K562 (cell line): ENCODE measurements around the gene CCL22. TPM values are rescaled to one million over a fixed set of nuclear protein-coding genes. Genes with fewer than 3 reads are reported as not detected.

Experiments used
- ATAC-seq: fragments of 200-7000 bp; cut with Tn5 transposase; 3 replicates; pipeline ENCODE4 v1.9.1; 2020; ENCODE audit warnings: moderate library complexity
- BruUV-seq: library from RNA; stranded (reverse); fragments of 400-500 nt; replicated peaks from 2 replicates; lab custom pipeline; 2021; lab: Mats Ljungman, UMichigan
- CTCF ChIA-PET: fragments of 300-600 bp; formaldehyde crosslinking; extraction: SDS; loops from one replicate; lab custom pipeline; 2021; ENCODE audit warnings: low intra/inter-chr PET ratio; lab: Yijun Ruan, JAX
- POLR2A ChIA-PET: fragments of 300-600, 350-650 bp; sonication (Branson Sonifier 250); formaldehyde crosslinking; extraction: SDS; loops from one replicate; lab custom pipeline; 2021; ENCODE audit warnings: antibody characterized with exemption, inconsistent platforms; lab: Yijun Ruan, JAX
- DNase-seq, 4 experiments: peaks; one replicate each; pipeline versions ENCODE4 v3.0.0 to v3.0.0-alpha.2; 2011 to 2018; ENCODE audit warnings: low spot score in 3 of 4, mixed read lengths in 3 of 4; ENCODE audit errors: extremely low read depth in 1 of 4
- FAIRE-seq: peaks from 2 replicates; lab custom pipeline; 2011; peaks lifted over from hg19 to GRCh38; lab: Jason Lieb, UNC
- H2AFZ ChIP-seq: 2 replicates; pipeline ENCODE4 v1.6.0; 2011; ENCODE audit warnings: low read depth, low read length, control low read depth, inconsistent platforms
- H3K27ac ChIP-seq: fragments of 200-600 bp; 3 replicates; pipeline ENCODE4 v1.8.0; 2011; ENCODE audit warnings: low read depth, mild to moderate bottlenecking, control low read depth, inconsistent platforms, low read length, moderate library complexity, mixed read lengths; ENCODE audit errors: extremely low read depth
- H3K27me3 ChIP-seq, 2 experiments: fragments of 300-600 bp in 1 of 2; 2 replicates in 1 of 2; 3 replicates in 1 of 2; pipeline versions ENCODE4 v1.6.0 to v1.8.0; 2011; ENCODE audit warnings: inconsistent platforms in 2 of 2, low read length in 2 of 2, mild to moderate bottlenecking in 1 of 2, mixed read lengths in 1 of 2, moderate library complexity in 1 of 2; ENCODE audit not compliant: control insufficient read depth in 2 of 2, insufficient read depth in 2 of 2
- H3K36me3 ChIP-seq: fragments of 300-600 bp; 3 replicates; pipeline ENCODE4 v1.8.0; 2011; ENCODE audit warnings: mild to moderate bottlenecking, low read length, inconsistent platforms; ENCODE audit not compliant: control insufficient read depth, insufficient read depth
- H3K4me1 ChIP-seq, 2 experiments: fragments of 200-600 bp in 1 of 2; replicated peaks in 1 of 2; 2 replicates in 1 of 2; 3 replicates in 1 of 2; pipeline versions ENCODE4 v1.5.1 to v1.8.0; 2011; ENCODE audit warnings: inconsistent platforms in 2 of 2, low read length in 2 of 2, mild to moderate bottlenecking in 1 of 2, mixed read lengths in 1 of 2, moderate library complexity in 1 of 2; ENCODE audit not compliant: control insufficient read depth in 2 of 2, insufficient read depth in 2 of 2
- H3K4me2 ChIP-seq: 2 replicates; pipeline ENCODE4 v1.6.1; 2011; ENCODE audit warnings: low read length, control low read depth, inconsistent platforms, mixed read lengths; ENCODE audit not compliant: insufficient read depth
- H3K4me3 ChIP-seq: fragments of 200-600 bp; sonication (generic), shearing (Covaris generic); 2 replicates; pipeline ENCODE4 v1.5.1; 2016; ENCODE audit warnings: control low read depth, inconsistent platforms
- H3K79me2 ChIP-seq: fragments of 200-600 bp; 3 replicates; pipeline ENCODE4 v1.8.0; 2011; ENCODE audit warnings: low read length, inconsistent platforms; ENCODE audit not compliant: control insufficient read depth, insufficient read depth
- H3K9ac ChIP-seq, 2 experiments: 2 replicates each; pipeline versions ENCODE4 v1.6.0 to v1.6.1; 2011; ENCODE audit warnings: low read depth in 2 of 2, low read length in 2 of 2, control low read depth in 1 of 2, inconsistent platforms in 1 of 2, mild to moderate bottlenecking in 1 of 2, mixed read lengths in 1 of 2; ENCODE audit not compliant: insufficient read depth in 1 of 2
- H3K9me1 ChIP-seq: one replicate; pipeline ENCODE4 v1.6.0; 2011; ENCODE audit warnings: inconsistent platforms, mild to moderate bottlenecking, low read length, moderate library complexity; ENCODE audit not compliant: control insufficient read depth, insufficient read depth
- H3K9me3 ChIP-seq: replicated peaks from 2 replicates; pipeline ENCODE4 v1.5.1; 2011; ENCODE audit warnings: low read depth, low read length, inconsistent platforms; ENCODE audit not compliant: control insufficient read depth, insufficient read depth
- H4K20me1 ChIP-seq: replicated peaks from 2 replicates; pipeline ENCODE4 v1.6.1; 2011; ENCODE audit warnings: low read length, inconsistent platforms, mixed read lengths; ENCODE audit not compliant: control insufficient read depth, insufficient read depth
- ELF1 ChIP-seq: fragments of 200-800 bp; sonication (Bioruptor generic); IDR thresholded peaks from 2 replicates; pipeline ENCODE4 v1.6.1; 2016; ENCODE audit warnings: missing genetic modification characterization, missing compliant biosample characterization
- HMBOX1 ChIP-seq: sonication (generic); IDR thresholded peaks from 2 replicates; pipeline ENCODE4 v1.6.1; 2016
- KDM5B ChIP-seq: fragments of 200-600 bp; sonication (generic); IDR thresholded peaks from 2 replicates; pipeline ENCODE4 v1.6.1; 2012; ENCODE audit warnings: low read depth, mild to moderate bottlenecking, moderate library complexity, low read length, control low read depth, inconsistent platforms; ENCODE audit not compliant: insufficient replicate concordance
- PCBP1 ChIP-seq: fragments of 200-400 bp; formaldehyde crosslinking; IDR thresholded peaks from 2 replicates; pipeline ENCODE4 v1.6.1; 2018; ENCODE audit warnings: mild to moderate bottlenecking, low read depth, low read length; ENCODE audit not compliant: poor library complexity, severe bottlenecking
- STAG1 ChIP-seq: sonication (generic); formaldehyde crosslinking; IDR thresholded peaks from 2 replicates; pipeline ENCODE4 v1.5.0; 2020; ENCODE audit warnings: missing genetic modification reagents, borderline replicate concordance
- TRIM24 ChIP-seq, 2 experiments: fragments of 450-650 bp; IDR thresholded peaks; 2 replicates each; pipeline ENCODE4 v1.6.1; 2016
- ZFP36 ChIP-seq: fragments of 150-350 bp; IDR thresholded peaks from 2 replicates; pipeline ENCODE4 v1.6.1; 2018; ENCODE audit warnings: low read length, low read depth; ENCODE audit not compliant: partially characterized antibody
- ZNF165 ChIP-seq: fragments of 250-450 bp; sonication (Bioruptor Pico); IDR thresholded peaks from 2 replicates; pipeline ENCODE4 v1.4.0; 2020; ENCODE audit warnings: borderline replicate concordance
- WGBS: fragments of 100-300 bp; shearing (Covaris generic); methylation state at CpG from one replicate; pipeline ENCODE4 v1.1.6; 2016; ENCODE audit warnings: low coverage, mixed read lengths; ENCODE audit not compliant: insufficient coverage; ENCODE audit errors: missing lambda C conversion rate; 5-methylcytosine and 5-hydroxymethylcytosine counted together
- in situ Hi-C: fragments of 300-500 bp; cut with MboI; formaldehyde crosslinking; loops from 4 replicates; pipeline ENCODE4 v1.15.0; 2018; ENCODE audit warnings: inconsistent platforms, mixed read lengths
- intact Hi-C: fragments of 100-400 bp; cut with micrococcal nuclease; formaldehyde crosslinking; loops from 2 replicates; pipeline ENCODE4 v1.14.2; 2022
- polyA plus RNA-seq, 8 experiments: library from polyadenylated mRNA; depleted of rRNA in 4 of 8; stranded (reverse) in 5 of 8; unstranded in 3 of 8; fragments of >200 nt; fragmentation: Nextera tagmentation in 2 of 8; fragmentation: Illumina TruSeq in 1 of 8; extraction: Ambion mirVana in 2 of 8; extraction: Trizol in 1 of 8; gene quantifications; 2 replicates each; pipeline versions ENCODE4 v1.2.1 to v1.2.3, GENCODE V29; 2011 to 2014; ENCODE audit warnings: inconsistent platforms in 1 of 8, missing spikeins in 1 of 8
- total RNA-seq, 7 experiments: library from RNA; depleted of rRNA in 6 of 7; stranded (reverse); fragments of >200 nt in 6 of 7; fragmentation: Illumina TruSeq in 2 of 7; extraction: Trizol in 2 of 7; gene quantifications; 2 replicates each; pipeline versions ENCODE4 v1.2.1 to v1.2.3, GENCODE V29; 2011 to 2021; ENCODE audit warnings: low replicate concordance in 1 of 7

CCL22 gene
- total and polyA plus RNA-seq, 9 of the 15 experiments (the other 6 are each of a cell fraction or from before 2014, with no cell fraction given) = 0.04 to 0.29 (median 0.06) TPM; not detected in 5

GRCh38 chr16:57360321-57360935, 1.8 kb downstream of the CCL22 start:
- ATAC-seq = no peak

More at GRCh38 chr16:57360321-57360935, 1.8 kb downstream of the CCL22 start:
- 3% methylated on average over 15 of the region's 16 CpGs for WGBS
- Histone ChIP-seq H3K9me1 (no peaks in the 10 kb centered on the region), H3K4me3 (no peak overlapping the region), H3K36me3 (no peaks in the 10 kb centered on the region), H3K9me3 (no peaks in the 10 kb centered on the region), H3K4me1 (peaks cover 0 to 4% of the 10 kb centered on the region in 2 experiments; a peak in 1 of 5 replicates), H2AFZ (no peak overlapping the region), H3K79me2 (no peaks in the 10 kb centered on the region), H3K4me2 (no peak overlapping the region), H3K27ac (no peak overlapping the region), H3K9ac (peak overlapping the region in 1 of 2 experiments; percentile 47; a peak in 1 of 4 replicates), H3K27me3 (peaks cover 6 to 44% of the 10 kb centered on the region in 2 experiments; a peak in 4 of 5 replicates), H4K20me1 (peaks cover 7% of the 10 kb centered on the region; the same call in 1 of the 2 replicates)
- no TSS peak for BruUV-seq
- intact Hi-C loops = no loop called here
- ChIA-PET CTCF (no interaction called here), POLR2A (no interaction called here)
- no peak for FAIRE-seq
- in situ Hi-C loops = no loop called here
- DNase-seq = no peak
- TF ChIP-seq ZFP36 (no peak), ZNF165 (CRISPR knock-in tag) (no peak), PCBP1 (no peak), HMBOX1 (no peak), KDM5B (no peak), ELF1 (tag) (no peak), TRIM24 (IDR thresholded peaks at IDR 0.05) (no peak), STAG1 (CRISPR knock-in tag) (no peak)
